A673 (cell line): ENCODE measurements around the gene METRNL. TPM values are rescaled to one million over a fixed set of nuclear protein-coding genes. Genes with fewer than 3 reads are reported as not detected.

ENCODE experiments used
- BruUV-seq: library from RNA; stranded (reverse); fragments of 400-500 nt; replicated peaks from 2 replicates; lab custom pipeline; 2021; lab: Mats Ljungman, UMichigan
- CTCF ChIA-PET: fragments of 300-600 bp; sonication (Branson Sonifier 250); formaldehyde crosslinking; loops from one replicate; lab custom pipeline; 2022; ENCODE audit warnings: antibody characterized with exemption; lab: Charles Lee
- POLR2A ChIA-PET: fragments of 300-600 bp; sonication (Branson Sonifier 250); formaldehyde crosslinking; loops from one replicate; lab custom pipeline; 2022; ENCODE audit warnings: antibody characterized with exemption; ENCODE audit not compliant: low non-redundant PET; lab: Charles Lee
- DNase-seq: peaks from one replicate; pipeline ENCODE4 v3.0.0-alpha.2; 2015; ENCODE audit warnings: low spot score
- H3K27ac ChIP-seq: fragments of 200-600 bp; sonication (generic); 2 replicates; pipeline ENCODE4 v1.5.1; 2016; ENCODE audit warnings: mixed run types, low read depth, mild to moderate bottlenecking, mixed read lengths, antibody characterized with exemption, low read length; ENCODE audit not compliant: poor library complexity, severe bottlenecking
- H3K27me3 ChIP-seq: fragments of 200-600 bp; sonication (generic); replicated peaks from 2 replicates; pipeline ENCODE4 v1.6.1; 2017; ENCODE audit warnings: mixed run types, low read depth, mild to moderate bottlenecking, mixed read lengths, antibody characterized with exemption, low read length; ENCODE audit not compliant: insufficient read depth, poor library complexity
- H3K36me3 ChIP-seq: fragments of 200-600 bp; sonication (generic); 2 replicates; pipeline ENCODE4 v1.6.1; 2016; ENCODE audit warnings: mixed run types, mild to moderate bottlenecking, mixed read lengths, antibody characterized with exemption, low read length; ENCODE audit not compliant: insufficient read depth, poor library complexity, severe bottlenecking
- H3K4me1 ChIP-seq: fragments of 200-600 bp; sonication (generic); 2 replicates; pipeline ENCODE4 v1.6.1; 2017; ENCODE audit warnings: mixed run types, mild to moderate bottlenecking, mixed read lengths, antibody characterized with exemption, low read length; ENCODE audit not compliant: insufficient read depth, poor library complexity, severe bottlenecking
- H3K4me3 ChIP-seq: fragments of 200-600 bp; sonication (generic); 2 replicates; pipeline ENCODE4 v1.5.1; 2016; ENCODE audit warnings: low read depth, mixed run types, mild to moderate bottlenecking, mixed read lengths, low read length; ENCODE audit not compliant: poor library complexity, severe bottlenecking
- H3K9me3 ChIP-seq: fragments of 200-600 bp; sonication (generic); 2 replicates; pipeline ENCODE4 v1.6.1; 2016; ENCODE audit warnings: mixed run types, low read depth, mild to moderate bottlenecking, mixed read lengths, antibody characterized with exemption, low read length; ENCODE audit not compliant: poor library complexity, severe bottlenecking
- EZH2 ChIP-seq: fragments of 200-600 bp; sonication (generic); IDR thresholded peaks from 2 replicates; pipeline ENCODE4 v1.6.1; 2017; ENCODE audit warnings: borderline replicate concordance, low read depth, mild to moderate bottlenecking, mixed read lengths, antibody characterized with exemption, low read length; ENCODE audit not compliant: poor library complexity, severe bottlenecking
- intact Hi-C: fragments of 100-400 bp; cut with micrococcal nuclease; formaldehyde crosslinking; loops from one replicate; pipeline ENCODE4 v1.10.0; 2022; ENCODE audit not compliant: unreplicated experiment
- total RNA-seq: library from RNA; stranded (reverse); gene quantifications from 2 replicates; pipeline ENCODE4 v1.2.3, GENCODE V29; 2021
- TF ChIP-seq, protein P1 (sequence below): fragments of 300-800, 200-600 bp; sonication (generic); conservative IDR thresholded peaks from 2 replicates; pipeline ENCODE4 v1.5.1; 2017; ENCODE audit warnings: low read depth, mild to moderate bottlenecking, antibody characterized with exemption, low read length, moderate library complexity, mixed read lengths

The METRNL gene
- total RNA-seq, 1 experiment from 2014 or later, result 16.5 TPM

DNA sequence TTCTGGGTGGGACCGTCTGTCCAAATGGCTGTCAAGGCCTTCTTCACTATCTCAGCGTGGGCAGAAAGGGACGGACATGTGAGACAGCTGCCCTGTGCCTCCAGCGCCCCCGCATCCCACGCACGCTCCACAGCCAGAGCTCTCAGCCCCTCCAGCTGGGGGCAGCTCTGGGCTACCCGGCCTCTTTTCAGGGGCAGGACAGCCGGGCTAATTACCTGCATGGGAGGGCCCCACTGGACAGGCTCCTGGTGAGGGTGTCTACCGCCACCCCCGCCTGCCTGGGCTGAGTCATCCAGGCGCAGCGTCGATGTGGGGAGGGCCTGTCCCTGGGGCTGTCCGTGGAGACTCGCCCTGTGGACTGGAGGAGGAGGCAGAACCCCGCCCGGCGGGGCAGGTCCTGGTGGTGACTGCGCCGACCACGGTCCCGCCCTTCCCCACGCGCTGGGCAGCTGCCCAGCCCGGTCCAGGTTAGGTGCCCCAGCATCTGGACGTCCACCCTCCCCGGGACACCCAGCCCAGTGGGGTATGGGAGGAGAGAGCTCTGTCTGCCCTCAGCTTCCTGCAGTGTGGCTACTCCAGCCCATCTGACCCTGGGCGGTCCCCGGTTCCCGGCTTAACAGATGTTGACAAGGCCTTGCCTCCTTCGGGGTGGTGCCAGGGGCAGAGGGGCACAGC is 5.9 kb upstream of the METRNL start:
- DNase-seq, result no peak
- peaks cover 5% of the 10 kb centered on the region for H3K27me3 ChIP-seq
- peaks cover 1% of the 10 kb centered on the region for H3K4me1 ChIP-seq
- BruUV-seq, result no TSS peak
- ChIA-PET CTCF (interaction anchor here (0.6 kb wide), 1 partner anchor 27 kb away, joined by 3 read pairs; no protein-coding TSS in a partner anchor), POLR2A (no interaction called here)
- H3K4me3 ChIP-seq, result no peak overlapping the region
- no peaks in the 10 kb centered on the region for H3K36me3 ChIP-seq
- intact Hi-C loops, result no loop called here
- no peak overlapping the region for H3K27ac ChIP-seq
- TF ChIP-seq, protein P1, sequence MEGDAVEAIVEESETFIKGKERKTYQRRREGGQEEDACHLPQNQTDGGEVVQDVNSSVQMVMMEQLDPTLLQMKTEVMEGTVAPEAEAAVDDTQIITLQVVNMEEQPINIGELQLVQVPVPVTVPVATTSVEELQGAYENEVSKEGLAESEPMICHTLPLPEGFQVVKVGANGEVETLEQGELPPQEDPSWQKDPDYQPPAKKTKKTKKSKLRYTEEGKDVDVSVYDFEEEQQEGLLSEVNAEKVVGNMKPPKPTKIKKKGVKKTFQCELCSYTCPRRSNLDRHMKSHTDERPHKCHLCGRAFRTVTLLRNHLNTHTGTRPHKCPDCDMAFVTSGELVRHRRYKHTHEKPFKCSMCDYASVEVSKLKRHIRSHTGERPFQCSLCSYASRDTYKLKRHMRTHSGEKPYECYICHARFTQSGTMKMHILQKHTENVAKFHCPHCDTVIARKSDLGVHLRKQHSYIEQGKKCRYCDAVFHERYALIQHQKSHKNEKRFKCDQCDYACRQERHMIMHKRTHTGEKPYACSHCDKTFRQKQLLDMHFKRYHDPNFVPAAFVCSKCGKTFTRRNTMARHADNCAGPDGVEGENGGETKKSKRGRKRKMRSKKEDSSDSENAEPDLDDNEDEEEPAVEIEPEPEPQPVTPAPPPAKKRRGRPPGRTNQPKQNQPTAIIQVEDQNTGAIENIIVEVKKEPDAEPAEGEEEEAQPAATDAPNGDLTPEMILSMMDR, result no peak
- no peak for TF ChIP-seq EZH2
- H3K9me3 ChIP-seq, result no peaks in the 10 kb centered on the region

DNA sequence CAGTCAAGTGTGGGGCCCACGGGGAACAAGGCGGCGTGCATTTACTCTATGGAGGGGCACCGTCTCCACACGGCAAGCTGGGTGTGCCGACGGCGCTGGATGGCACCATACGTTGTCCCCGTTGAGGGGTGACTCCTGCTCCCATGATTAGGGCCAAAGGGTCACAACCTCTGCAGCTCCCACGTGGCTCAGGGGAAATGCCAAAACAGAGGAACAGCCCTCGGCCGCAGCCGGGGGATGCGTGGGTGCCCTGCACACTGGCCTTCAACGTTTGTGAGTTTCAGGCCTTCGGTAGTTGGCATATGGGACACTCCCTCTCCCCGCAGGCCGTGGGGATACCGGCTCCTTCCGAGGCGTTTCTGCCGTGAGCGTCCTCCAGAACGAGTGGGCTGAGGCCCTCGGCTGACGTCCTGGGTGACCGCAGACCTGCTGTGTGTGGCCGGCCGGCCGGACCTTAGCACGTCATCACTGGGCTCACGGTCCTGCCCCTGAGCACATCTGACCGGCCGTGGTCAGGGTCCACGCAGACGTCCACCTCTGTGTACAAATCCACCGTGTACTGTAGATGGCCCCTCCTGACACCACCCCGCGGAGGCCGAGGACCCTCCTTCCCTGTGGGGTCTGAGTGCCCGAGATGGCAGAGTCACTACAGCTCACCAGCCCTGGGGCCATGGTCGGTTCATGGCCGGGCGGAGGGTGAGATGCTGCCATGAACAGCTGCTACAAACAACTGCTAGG is 4.8 kb upstream of the METRNL start:
- ChIA-PET POLR2A (no interaction called here), CTCF (interaction anchor here (0.6 kb wide), 1 partner anchor 28 kb away, joined by 3 read pairs; no protein-coding TSS in a partner anchor)
- peaks cover 10% of the 10 kb centered on the region for H3K27me3 ChIP-seq
- H3K4me1 ChIP-seq, result peaks cover 6% of the 10 kb centered on the region
- H3K4me3 ChIP-seq, result no peak overlapping the region
- DNase-seq, result no peak
- H3K9me3 ChIP-seq, result no peaks in the 10 kb centered on the region
- intact Hi-C loops, result no loop called here
- no peaks in the 10 kb centered on the region for H3K36me3 ChIP-seq
- no TSS peak for BruUV-seq
- TF ChIP-seq EZH2, result no peak
- TF ChIP-seq, protein P1, result no peak
- H3K27ac ChIP-seq, result no peak overlapping the region

DNA sequence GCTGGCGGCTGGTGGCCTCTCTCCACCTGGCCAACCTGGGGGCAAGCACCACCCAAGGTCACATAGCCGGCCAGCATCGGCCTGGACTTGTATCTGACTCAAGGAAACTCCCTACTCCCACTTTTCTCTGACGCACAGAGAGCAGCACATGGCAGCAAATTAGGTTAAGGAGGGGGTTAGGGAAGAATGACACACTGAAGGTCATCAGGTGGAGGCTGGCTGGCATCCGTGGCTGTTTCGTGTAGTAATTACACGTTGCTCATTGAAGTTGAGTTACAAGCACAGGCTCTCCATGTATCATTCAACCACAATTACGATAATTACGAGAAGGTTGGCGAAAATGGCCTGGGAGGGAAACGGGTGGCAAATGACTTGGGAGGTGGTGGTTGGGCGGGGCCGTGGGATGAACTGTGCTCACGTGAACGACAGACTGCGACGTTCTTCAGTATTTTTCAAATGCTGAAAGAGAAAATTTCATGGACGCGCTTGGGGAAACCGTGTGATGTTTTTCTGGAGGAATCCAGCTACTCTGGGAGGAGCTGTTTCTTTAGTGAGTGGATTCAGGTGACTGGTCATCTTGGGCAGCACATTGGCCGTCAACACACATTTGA is 4.0 kb upstream of the METRNL start:
- DNase-seq, result no peak
- no peak overlapping the region for H3K27ac ChIP-seq
- no peaks in the 10 kb centered on the region for H3K9me3 ChIP-seq
- ChIA-PET CTCF (no interaction called here), POLR2A (no interaction called here)
- H3K27me3 ChIP-seq, result peaks cover 10% of the 10 kb centered on the region
- H3K36me3 ChIP-seq, result no peaks in the 10 kb centered on the region
- BruUV-seq, result no TSS peak
- intact Hi-C loops, result no loop called here
- TF ChIP-seq, protein P1, result no peak
- no peak for TF ChIP-seq EZH2
- no peak overlapping the region for H3K4me3 ChIP-seq
- peaks cover 6% of the 10 kb centered on the region for H3K4me1 ChIP-seq
